LNCaP clone FGC (cell line): Measurements from ENCODE around the gene BCO2.

Experiments
- DNase-seq: peaks from one replicate; pipeline ENCODE4 v3.0.0-alpha.2; 2011; ENCODE audit warnings: low read depth
- H3K4me3 ChIP-seq: 2 replicates; pipeline ENCODE4 v1.5.1; 2011; ENCODE audit warnings: mild to moderate bottlenecking, low read depth, low read length, control low read depth
- CTCF ChIP-seq: IDR thresholded peaks from 2 replicates; pipeline ENCODE4 v1.5.1; 2012; ENCODE audit warnings: mild to moderate bottlenecking; ENCODE audit not compliant: control insufficient read depth, insufficient read depth; ENCODE audit errors: extremely low read depth

The BCO2 gene

GRCh38 chr11:112172362-112172994 lies 2.8 kb upstream of the BCO2 start:
- no peak for DNase-seq
- H3K4me3 ChIP-seq: no peak overlapping the region
- no peak for TF ChIP-seq CTCF

- no peak for TF ChIP-seq CTCF
- H3K4me3 ChIP-seq: no peak overlapping the region
- DNase-seq: no peak
These were observed 2.2 kb upstream of the BCO2 start for GRCh38 chr11:112173152-112173551.

- TF ChIP-seq CTCF: no peak
- peak overlapping the region; percentile 30 for H3K4me3 ChIP-seq
- DNase-seq: no peak
These were observed 264 bp downstream of the BCO2 start for GRCh38 chr11:112175599-112175952.

- H3K4me3 ChIP-seq: no peak overlapping the region
- no peak for TF ChIP-seq CTCF
- DNase-seq: no peak
These were observed 765 bp downstream of the BCO2 start for GRCh38 chr11:112176077-112176476.

- no peak for TF ChIP-seq CTCF
- H3K4me3 ChIP-seq: no peak overlapping the region
- DNase-seq: no peak
These were observed 2.3 kb downstream of the BCO2 start for GRCh38 chr11:112177589-112177988.

GRCh38 chr11:112178428-112178827 lies 3.1 kb downstream of the BCO2 start:
- no peak overlapping the region for H3K4me3 ChIP-seq
- no peak for DNase-seq
- no peak for TF ChIP-seq CTCF

GRCh38 chr11:112178936-112179335 lies 3.6 kb downstream of the BCO2 start:
- no peak overlapping the region for H3K4me3 ChIP-seq
- TF ChIP-seq CTCF: no peak
- no peak for DNase-seq
